HG03378 (cell line): ENCODE results near the gene LRRC26.

Source experiments
- ATAC-seq: cut with Tn5 transposase; IDR thresholded peaks from one replicate; pipeline ENCODE4 v1.9.1; 2021; ENCODE audit warnings: mild to moderate bottlenecking, moderate library complexity; ENCODE audit not compliant: unreplicated experiment

Gene LRRC26

GRCh38 chr9:137169896-137170358 is at the start of gene LRRC26:
Gene LRRC26, minus strand, starts transcription at chr9:137170051. Its CDS starts 108 bp downstream, at chr9:137169943.
- no peak for ATAC-seq

GRCh38 chr9:137218754-137219271 is 49.0 kb upstream of the LRRC26 start:
- ATAC-seq = no peak

- ATAC-seq = no peak
These were observed 48.4 kb upstream of the LRRC26 start for GRCh38 chr9:137218212-137218753.

GRCh38 chr9:137217276-137218211 is 47.7 kb upstream of the LRRC26 start:
- ATAC-seq = no peak

- no peak for ATAC-seq
These were observed 46.5 kb upstream of the LRRC26 start for GRCh38 chr9:137216188-137216965.

GRCh38 chr9:137215196-137215986 is 45.5 kb upstream of the LRRC26 start:
- ATAC-seq = no peak

- no peak for ATAC-seq
These were observed 44.8 kb upstream of the LRRC26 start for GRCh38 chr9:137214620-137215019.

- no peak for ATAC-seq
These were observed 43.6 kb upstream of the LRRC26 start for GRCh38 chr9:137213160-137214060.

GRCh38 chr9:137212520-137212919 is 42.7 kb upstream of the LRRC26 start:
- no peak for ATAC-seq

- no peak for ATAC-seq
These were observed 41.7 kb upstream of the LRRC26 start for GRCh38 chr9:137211532-137211931.

- ATAC-seq = no peak
These were observed 36.8 kb upstream of the LRRC26 start for GRCh38 chr9:137206602-137207001.

- ATAC-seq = no peak
These were observed 35.5 kb upstream of the LRRC26 start, which contains the start of the genes NDOR1 and TMEM203 for GRCh38 chr9:137205126-137206069. Gene NDOR1, plus strand, starts transcription at chr9:137205700. Its CDS starts 78 bp downstream, at chr9:137205778. Gene TMEM203, minus strand, starts transcription at chr9:137205648. Its CDS starts 234 bp downstream, at chr9:137205414.

GRCh38 chr9:137204731-137205125 is 34.9 kb upstream of the LRRC26 start:
- no peak for ATAC-seq

- ATAC-seq = no peak
These were observed 33.1 kb upstream of the LRRC26 start for GRCh38 chr9:137202966-137203365.

GRCh38 chr9:137201205-137201868 is 31.5 kb upstream of the LRRC26 start:
- ATAC-seq = no peak

GRCh38 chr9:137200311-137201204 is 30.7 kb upstream of the LRRC26 start, which contains the start of gene TPRN:
Gene TPRN, minus strand, starts transcription at chr9:137200741. Its CDS starts 30 bp downstream, at chr9:137200711.
- ATAC-seq = peak; percentile 82
